H9 (cell line): Measurements from ENCODE around the gene GSN. TPM values are rescaled to one million over a fixed set of nuclear protein-coding genes. Genes with fewer than 3 reads are reported as not detected.
A peak's percentile ranks its signal among the peaks of the same experiment; 100 is the strongest.

ENCODE experiments used
- DNase-seq: peaks from one replicate; pipeline ENCODE4 v3.0.0-alpha.2; 2017
- H2AFZ ChIP-seq: one replicate; pipeline ENCODE4 v1.6.1; 2013; ENCODE audit warnings: mild to moderate bottlenecking, low read length, control low read depth, moderate library complexity
- H2AK5ac ChIP-seq: 2 replicates; pipeline ENCODE4 v1.6.1; 2013; ENCODE audit warnings: low read length, control low read depth, mixed read lengths; ENCODE audit not compliant: insufficient read length
- H2BK120ac ChIP-seq: one replicate; pipeline ENCODE4 v1.6.1; 2013; ENCODE audit warnings: low read depth, mild to moderate bottlenecking, low read length, control low read depth, inconsistent platforms; ENCODE audit not compliant: poor library complexity, severe bottlenecking
- H2BK12ac ChIP-seq: 2 replicates; pipeline ENCODE4 v1.6.1; 2013; ENCODE audit warnings: low read length, control low read depth, mixed read lengths, low read depth; ENCODE audit not compliant: insufficient read length
- H2BK15ac ChIP-seq: 2 replicates; pipeline ENCODE4 v1.6.1; 2013; ENCODE audit warnings: low read depth, low read length, control low read depth
- H2BK20ac ChIP-seq: one replicate; pipeline ENCODE4 v1.6.1; 2013; ENCODE audit warnings: low read depth, mild to moderate bottlenecking, low read length, control low read depth, inconsistent platforms; ENCODE audit not compliant: poor library complexity, severe bottlenecking
- H2BK5ac ChIP-seq: 2 replicates; pipeline ENCODE4 v1.6.1; 2013; ENCODE audit warnings: low read length, control low read depth, mixed read lengths; ENCODE audit not compliant: insufficient read length
- H3K14ac ChIP-seq: 2 replicates; pipeline ENCODE4 v1.6.1; 2013; ENCODE audit warnings: low read length, control low read depth; ENCODE audit not compliant: insufficient read depth
- H3K18ac ChIP-seq: 2 replicates; pipeline ENCODE4 v1.6.1; 2013; ENCODE audit warnings: low read depth, mild to moderate bottlenecking, mixed read lengths, low read length, control low read depth; ENCODE audit not compliant: insufficient read length
- H3K23ac ChIP-seq: 2 replicates; pipeline ENCODE4 v1.6.1; 2013; ENCODE audit warnings: low read length, control low read depth, mixed read lengths, low read depth; ENCODE audit not compliant: insufficient read length
- H3K23me2 ChIP-seq: 2 replicates; pipeline ENCODE4 v1.6.1; 2013; ENCODE audit warnings: low read depth, mild to moderate bottlenecking, mixed read lengths, low read length, control low read depth; ENCODE audit not compliant: insufficient read length, poor library complexity, severe bottlenecking
- H3K27ac ChIP-seq: 2 replicates; pipeline ENCODE4 v1.5.1; 2013; ENCODE audit warnings: low read length, control low read depth, mixed read lengths, low read depth; ENCODE audit not compliant: insufficient read length
- H3K27me3 ChIP-seq: 2 replicates; pipeline ENCODE4 v1.6.1; 2013; ENCODE audit warnings: low read length, control low read depth, inconsistent platforms; ENCODE audit not compliant: insufficient read depth
- H3K4ac ChIP-seq: 2 replicates; pipeline ENCODE4 v1.6.1; 2013; ENCODE audit warnings: low read depth, mild to moderate bottlenecking, control low read depth, inconsistent platforms, low read length, moderate library complexity
- H3K4me1 ChIP-seq: 2 replicates; pipeline ENCODE4 v1.6.1; 2013; ENCODE audit warnings: low read length, control low read depth, inconsistent platforms; ENCODE audit not compliant: insufficient read depth
- H3K4me2 ChIP-seq: 2 replicates; pipeline ENCODE4 v1.6.1; 2013; ENCODE audit warnings: low read length, control low read depth, mixed read lengths; ENCODE audit not compliant: insufficient read length, insufficient read depth
- H3K56ac ChIP-seq: 2 replicates; pipeline ENCODE4 v1.6.1; 2013; ENCODE audit warnings: low read depth, mild to moderate bottlenecking, mixed read lengths, low read length, control low read depth; ENCODE audit not compliant: insufficient read length
- H3K79me1 ChIP-seq: 2 replicates; pipeline ENCODE4 v1.6.1; 2013; ENCODE audit warnings: low read depth, mild to moderate bottlenecking, moderate library complexity, low read length, control low read depth, inconsistent platforms; ENCODE audit not compliant: insufficient read depth, poor library complexity, severe bottlenecking
- H3K79me2 ChIP-seq: 2 replicates; pipeline ENCODE4 v1.6.1; 2013; ENCODE audit warnings: low read length, control low read depth, inconsistent platforms; ENCODE audit not compliant: insufficient read depth
- H3K9ac ChIP-seq: 2 replicates; pipeline ENCODE4 v1.6.1; 2013; ENCODE audit warnings: low read length, control low read depth, mixed read lengths; ENCODE audit not compliant: insufficient read length; ENCODE audit errors: extremely low read depth
- H3K9me3 ChIP-seq: one replicate; pipeline ENCODE4 v1.6.1; 2013; ENCODE audit warnings: low read depth, low read length, inconsistent platforms; ENCODE audit not compliant: control insufficient read depth
- H3T11ph ChIP-seq: one replicate; pipeline ENCODE4 v1.6.1; 2013; ENCODE audit warnings: mild to moderate bottlenecking, low read length, control low read depth, inconsistent platforms
- H4K20me1 ChIP-seq: one replicate; pipeline ENCODE4 v1.6.1; 2013; ENCODE audit not compliant: control insufficient read depth, insufficient read length, insufficient read depth
- H4K5ac ChIP-seq: 2 replicates; pipeline ENCODE4 v1.6.1; 2013; ENCODE audit warnings: low read depth, mild to moderate bottlenecking, mixed read lengths, low read length, control low read depth; ENCODE audit not compliant: insufficient read length
- H4K8ac ChIP-seq: replicated peaks from 2 replicates; pipeline ENCODE4 v1.6.1; 2013; ENCODE audit warnings: low read length, control low read depth, mixed read lengths, low read depth; ENCODE audit not compliant: insufficient read length
- H4K91ac ChIP-seq: 2 replicates; pipeline ENCODE4 v1.6.1; 2013; ENCODE audit warnings: low read depth, mild to moderate bottlenecking, moderate library complexity, mixed read lengths, low read length, control low read depth; ENCODE audit not compliant: insufficient read length
- H3K27ac Mint-ChIP-seq, 3 experiments: 2 replicates in 2 of 3; 3 replicates in 1 of 3; pipeline ENCODE4 v1.8.0; 2020 to 2021; ENCODE audit warnings: mixed read lengths in 3 of 3, mild to moderate bottlenecking in 1 of 3, moderate library complexity in 1 of 3
- H3K27me3 Mint-ChIP-seq: 2 replicates; pipeline ENCODE4 v1.8.0; 2021; ENCODE audit warnings: low read depth, mild to moderate bottlenecking, moderate library complexity, mixed read lengths
- H3K36me3 Mint-ChIP-seq, 3 experiments: 2 replicates in 2 of 3; 3 replicates in 1 of 3; pipeline ENCODE4 v1.8.0; 2020 to 2021; ENCODE audit warnings: low read depth in 3 of 3, mixed read lengths in 3 of 3; ENCODE audit not compliant: insufficient read depth in 1 of 3
- H3K4me1 Mint-ChIP-seq, 2 experiments: 2 replicates each; pipeline ENCODE4 v1.8.0; 2020; ENCODE audit warnings: mixed read lengths in 2 of 2
- H3K4me3 Mint-ChIP-seq, 2 experiments: 2 replicates in 1 of 2; 3 replicates in 1 of 2; pipeline ENCODE4 v1.8.0; 2020 to 2021; ENCODE audit warnings: mild to moderate bottlenecking in 2 of 2, mixed read lengths in 2 of 2, moderate library complexity in 1 of 2
- H3K9me3 Mint-ChIP-seq, 2 experiments: 2 replicates in 1 of 2; 3 replicates in 1 of 2; pipeline ENCODE4 v1.8.0; 2020; ENCODE audit warnings: mild to moderate bottlenecking in 2 of 2, mixed read lengths in 2 of 2, moderate library complexity in 1 of 2
- CTCF ChIP-seq: fragments of 200-600 bp; sonication (generic); conservative IDR thresholded peaks from 3 replicates; pipeline ENCODE4 v1.8.0; 2021; ENCODE audit warnings: antibody characterized with exemption, mild to moderate bottlenecking
- WGBS: extraction: QIAGEN DNeasy Blood & Tissue Kit; methylation state at CpG from one replicate; pipeline ENCODE4 v1.1.7; 2013; ENCODE audit warnings: missing lambda C conversion rate, low lambda C conversion rate, mixed read lengths; ENCODE audit not compliant: insufficient read length; ENCODE audit errors: extremely low coverage; 5-methylcytosine and 5-hydroxymethylcytosine counted together
- total RNA-seq: library from RNA; stranded (reverse); gene quantifications from 2 replicates; pipeline ENCODE4 v1.2.1, GENCODE V29; 2021

Gene GSN
- total RNA-seq, 1 experiment from 2014 or later = 14.9 TPM

GRCh38 chr9:121266906-121267650 is 884 bp upstream of the GSN start:
- Mint-ChIP-seq H3K4me1 (peaks cover 29 to 40% of the 10 kb centered on the region in 2 experiments), H3K27ac (no peak overlapping the region), H3K36me3 (peaks cover 0 to 2% (median 0%) of the 10 kb centered on the region in 3 experiments; a peak in 1 of 7 replicates), H3K4me3 (peak overlapping the region; percentile 72 to 86), H3K27me3 (peaks cover 96% of the 10 kb centered on the region), H3K9me3 (no peaks in the 10 kb centered on the region)
- H4K8ac ChIP-seq = no peak overlapping the region
- no peaks in the 10 kb centered on the region for H3K79me1 ChIP-seq
- no peak for DNase-seq
- H3K4ac ChIP-seq = no peak overlapping the region
- no peak overlapping the region for H3K23ac ChIP-seq
- H3K9me3 ChIP-seq = no peaks in the 10 kb centered on the region
- no CpG with 5 or more reads among the region's 18 CpGs for WGBS
- no peak overlapping the region for H2AK5ac ChIP-seq
- no peak overlapping the region for H2AFZ ChIP-seq
- H4K91ac ChIP-seq = no peak overlapping the region
- no peak overlapping the region for H2BK12ac ChIP-seq
- peaks cover 4% of the 10 kb centered on the region; the same call in 1 of the 2 replicates for H3K4me1 ChIP-seq
- H2BK120ac ChIP-seq = no peak overlapping the region
- H3K18ac ChIP-seq = no peak overlapping the region
- no peak overlapping the region for H3T11ph ChIP-seq
- no peak overlapping the region for H3K9ac ChIP-seq
- no peak overlapping the region for H3K27ac ChIP-seq
- no peak overlapping the region for H2BK20ac ChIP-seq
- peaks cover 22% of the 10 kb centered on the region; the same call in 1 of the 2 replicates for H3K27me3 ChIP-seq
- H3K4me2 ChIP-seq = peak overlapping the region; percentile 55
- H3K14ac ChIP-seq = no peak overlapping the region
- no peaks in the 10 kb centered on the region for H3K79me2 ChIP-seq
- peaks cover 19% of the 10 kb centered on the region for H3K23me2 ChIP-seq
- H4K20me1 ChIP-seq = no peaks in the 10 kb centered on the region
- no peak overlapping the region for H4K5ac ChIP-seq
- no peak overlapping the region for H3K56ac ChIP-seq
- no peak for TF ChIP-seq CTCF
- H2BK5ac ChIP-seq = no peak overlapping the region
- no peak overlapping the region for H2BK15ac ChIP-seq
